GM19035 (cell line): ENCODE data around the gene PTH.

Experiments
- ATAC-seq: cut with Tn5 transposase; IDR thresholded peaks from one replicate; pipeline ENCODE4 v1.9.1; 2021; ENCODE audit not compliant: unreplicated experiment

The PTH gene

DNA sequence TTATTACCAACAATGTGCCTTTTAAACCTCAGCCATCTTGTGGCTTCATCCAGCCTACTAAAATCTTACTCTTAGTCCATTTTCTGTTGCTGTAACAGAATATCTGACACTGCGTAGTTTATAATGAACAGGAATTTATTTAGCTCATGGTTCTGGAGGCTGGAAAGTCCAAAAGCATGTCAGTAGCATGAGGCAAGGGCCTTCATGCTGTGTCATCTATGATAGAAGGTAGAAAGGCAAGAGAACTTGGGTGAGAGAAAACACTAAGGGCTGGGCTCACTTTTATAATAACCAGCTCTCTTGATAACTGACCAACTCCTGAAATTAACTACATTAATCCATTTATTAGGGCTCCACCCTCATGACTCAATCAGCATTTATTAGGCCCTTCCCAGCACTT lies 46.3 kb downstream of the PTH start:
- ATAC-seq: no peak

GRCh38 chr11:13448876-13449275 lies 46.9 kb downstream of the PTH start:
- no peak for ATAC-seq

DNA sequence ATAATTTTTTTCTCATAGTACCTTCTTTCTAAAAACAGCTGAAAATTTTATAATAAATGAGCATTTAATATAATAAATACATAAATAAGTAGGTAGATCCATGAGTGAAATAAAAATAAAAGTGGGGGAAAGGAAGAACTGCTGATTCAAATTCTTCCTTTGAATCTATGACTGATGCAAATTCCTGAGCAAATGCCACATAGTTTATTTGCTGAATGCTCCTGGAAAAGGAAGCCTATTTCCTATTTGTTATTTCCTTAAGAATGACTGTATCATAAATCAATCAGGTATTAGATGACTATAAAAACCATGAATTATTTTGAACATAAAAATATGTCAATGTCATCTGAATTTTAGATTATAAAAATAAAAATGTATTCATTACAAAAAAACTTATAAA lies 49.4 kb downstream of the PTH start:
- no peak for ATAC-seq

DNA sequence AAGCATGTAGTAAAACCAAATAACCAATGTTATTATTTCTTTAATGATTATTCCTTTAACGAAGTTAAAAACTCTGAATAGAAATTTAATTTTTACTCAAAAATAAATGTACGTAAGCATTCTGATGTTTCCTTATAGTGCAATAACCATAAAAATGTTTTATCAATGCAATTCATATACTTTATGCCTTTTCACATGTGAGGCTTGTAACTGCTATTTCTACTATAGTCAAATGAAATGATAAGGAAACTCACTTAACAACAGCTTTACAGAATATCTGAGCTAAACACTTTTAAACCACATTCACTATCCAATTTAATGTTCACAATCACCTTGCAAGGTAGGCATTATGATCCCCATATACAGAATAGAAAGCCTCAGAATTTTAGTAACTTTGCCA lies 50.2 kb downstream of the PTH start:
- ATAC-seq: no peak
